ENCODE results near the gene PLXND1.

DNA sequence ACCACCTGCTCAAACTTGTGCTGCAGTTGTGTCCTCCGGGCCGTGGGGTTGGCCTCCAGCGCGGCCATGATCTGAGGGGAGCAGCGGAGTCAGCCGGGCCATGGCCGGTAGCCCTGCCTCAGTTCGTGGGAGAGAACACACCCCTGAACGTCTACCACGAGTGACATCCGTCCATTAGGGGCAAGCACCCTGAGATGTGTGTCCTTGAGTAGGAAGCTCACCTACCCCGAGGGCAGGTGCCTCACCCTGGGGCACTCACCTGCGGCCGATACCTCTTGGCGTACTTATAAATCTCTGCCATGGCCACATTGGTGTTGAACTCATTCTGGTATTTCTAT, 50.1 kb downstream of the PLXND1 start:
- TF ChIP-seq EZH2phosphoT487 (IDR thresholded peaks at IDR 0.05) = no peak
- no peak for TF ChIP-seq EZH2 (IDR thresholded peaks at IDR 0.05)

Measured in neural progenitor cell (in vitro differentiated cells).